Measurements from ENCODE around the gene GNG10. TPM values are rescaled to one million over a fixed set of nuclear protein-coding genes. Genes with fewer than 3 reads are reported as not detected.

Gene GNG10
- total RNA-seq, 2 experiments from 2014 or later: 14.3 to 17.2 TPM

DNA sequence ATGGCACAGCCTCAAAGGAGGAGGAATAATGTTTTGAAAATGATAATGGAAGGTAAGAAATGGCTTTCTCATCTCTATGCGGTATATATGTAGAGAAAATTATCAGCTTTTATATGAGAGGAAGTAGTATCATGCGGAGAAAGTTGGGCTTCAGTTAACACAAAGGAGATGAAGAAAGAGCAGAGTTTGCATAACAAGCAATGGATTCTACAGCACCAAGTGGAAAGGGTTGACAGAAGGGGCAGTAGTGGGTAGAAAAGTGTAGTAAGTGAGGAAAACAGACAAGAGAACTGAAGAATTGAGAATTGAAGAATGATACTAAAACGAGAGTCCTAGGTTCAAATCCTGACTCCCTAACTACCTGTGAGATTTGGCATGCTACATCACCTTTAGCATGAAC, 51.0 kb downstream of the GNG10 start:
- no peak for ATAC-seq
- CTCF ChIA-PET: interaction anchor here (0.9 kb wide), 1 partner anchor 22 kb away, joined by 3 read pairs; no protein-coding TSS in a partner anchor
- no peak overlapping the region for H3K4me3 Mint-ChIP-seq
- H3K27ac Mint-ChIP-seq: no peak overlapping the region
- no peak for DNase-seq
- H3K9me3 Mint-ChIP-seq: no peaks in the 10 kb centered on the region
- no peaks in the 10 kb centered on the region for H3K36me3 Mint-ChIP-seq (ENCODE audit: low read depth)
- H3K4me1 Mint-ChIP-seq (ENCODE audit: low read depth): no peaks in the 10 kb centered on the region
- intact Hi-C loops (cut with micrococcal nuclease): no loop called here
- no peaks in the 10 kb centered on the region for H3K27me3 Mint-ChIP-seq
- POLR2A ChIA-PET: no interaction called here
- no peak for TF ChIP-seq CTCF (IDR thresholded peaks at IDR 0.05)

GRCh38 chr9:111715471-111715870, 54.1 kb downstream of the GNG10 start:
- intact Hi-C loops (cut with micrococcal nuclease): no loop called here
- ChIA-PET POLR2A (interaction anchor here (0.6 kb wide), 1 partner anchor 52 kb away, joined by 3 read pairs; no protein-coding TSS in a partner anchor), CTCF (no interaction called here)
- H3K27ac Mint-ChIP-seq: no peak overlapping the region
- no peak overlapping the region for H3K4me3 Mint-ChIP-seq
- H3K4me1 Mint-ChIP-seq (ENCODE audit: low read depth): no peaks in the 10 kb centered on the region
- TF ChIP-seq CTCF (IDR thresholded peaks at IDR 0.05): no peak
- no peak for ATAC-seq
- H3K27me3 Mint-ChIP-seq: no peaks in the 10 kb centered on the region
- H3K9me3 Mint-ChIP-seq: no peaks in the 10 kb centered on the region
- H3K36me3 Mint-ChIP-seq (ENCODE audit: low read depth): no peaks in the 10 kb centered on the region
- no peak for DNase-seq

DNA sequence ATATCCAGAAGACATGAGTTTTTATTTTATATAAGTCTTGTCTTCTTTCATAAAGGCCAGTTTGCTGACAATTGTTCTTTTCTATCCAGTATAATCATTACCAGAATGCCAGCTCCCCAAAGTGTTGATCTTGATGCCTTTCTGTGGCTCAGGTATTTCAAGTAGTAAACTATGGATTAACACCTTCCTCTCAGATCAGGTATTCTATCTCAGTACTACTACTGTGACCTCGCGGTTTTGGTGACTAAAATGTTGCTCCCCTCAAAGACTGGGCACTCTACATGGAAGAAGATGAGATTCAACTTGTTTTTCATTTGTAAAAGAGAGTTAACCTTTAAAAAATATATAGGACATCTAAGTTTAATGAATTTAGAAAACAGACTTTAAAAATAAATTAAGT, 58.1 kb downstream of the GNG10 start:
- no peak for TF ChIP-seq CTCF (IDR thresholded peaks at IDR 0.05)
- Mint-ChIP-seq H3K9me3 (no peaks in the 10 kb centered on the region), H3K27me3 (no peaks in the 10 kb centered on the region), H3K4me3 (no peak overlapping the region), H3K4me1 (ENCODE audit: low read depth) (no peaks in the 10 kb centered on the region), H3K36me3 (ENCODE audit: low read depth) (no peaks in the 10 kb centered on the region), H3K27ac (no peak overlapping the region)
- DNase-seq (no peak), ATAC-seq (no peak)
- ChIA-PET CTCF (interaction anchor here (1.4 kb wide), 1 partner anchor 26 kb away, joined by 3 read pairs; no protein-coding TSS in a partner anchor), POLR2A (no interaction called here)
- intact Hi-C loops (cut with micrococcal nuclease): no loop called here

Other genes starting within 250 kb of the GNG10 start
- gene ECPAS, start 177.2 kb upstream of the GNG10 start, total RNA-seq: 10 to 100 TPM; 71.6 to 79.6 TPM
- gene ZNF483, start 136.4 kb upstream of the GNG10 start, total RNA-seq: 1 to 10 TPM; 2.6 to 2.8 TPM
- 1 to 10 TPM; 1.7 to 1.8 TPM for gene PTGR1, start 62.0 kb upstream of the GNG10 start, total RNA-seq
- gene DNAJC25, start 30.3 kb upstream of the GNG10 start, total RNA-seq: 10 to 100 TPM in 1 of 2 experiments, 1 to 10 TPM in 1; 9.6 to 11.0 TPM
- gene SHOC1, start 133.3 kb downstream of the GNG10 start, total RNA-seq: not detected
- 10 to 100 TPM; 13.5 to 14.3 TPM for gene UGCG, start 235.2 kb downstream of the GNG10 start, total RNA-seq

Measured in activated CD8-positive, alpha-beta T cell treated with anti-CD3 and anti-CD28 coated beads for 36 hours (primary cell).